ENCODE results near the gene KLHL34. TPM values are rescaled to one million over a fixed set of nuclear protein-coding genes. Genes with fewer than 3 reads are reported as not detected.

KLHL34 gene
- total RNA-seq (2021) (0.18 TPM in 1 of 2 replicates, not detected in the other), Bru-seq, nascent RNA (percentile 16 among the genes with signal in this experiment), BruChase-seq, experiment 1, labeled RNA remaining after a 2-hour chase (not detected), BruChase-seq, experiment 2, labeled RNA remaining after a 6-hour chase (percentile 18 among the genes with signal in this experiment)
- long read RNA-seq, partial matches to known transcripts = 0 of 1 reads
- long read RNA-seq, other reads (novel, unspliced or antisense) = 0 of 1 reads

DNA sequence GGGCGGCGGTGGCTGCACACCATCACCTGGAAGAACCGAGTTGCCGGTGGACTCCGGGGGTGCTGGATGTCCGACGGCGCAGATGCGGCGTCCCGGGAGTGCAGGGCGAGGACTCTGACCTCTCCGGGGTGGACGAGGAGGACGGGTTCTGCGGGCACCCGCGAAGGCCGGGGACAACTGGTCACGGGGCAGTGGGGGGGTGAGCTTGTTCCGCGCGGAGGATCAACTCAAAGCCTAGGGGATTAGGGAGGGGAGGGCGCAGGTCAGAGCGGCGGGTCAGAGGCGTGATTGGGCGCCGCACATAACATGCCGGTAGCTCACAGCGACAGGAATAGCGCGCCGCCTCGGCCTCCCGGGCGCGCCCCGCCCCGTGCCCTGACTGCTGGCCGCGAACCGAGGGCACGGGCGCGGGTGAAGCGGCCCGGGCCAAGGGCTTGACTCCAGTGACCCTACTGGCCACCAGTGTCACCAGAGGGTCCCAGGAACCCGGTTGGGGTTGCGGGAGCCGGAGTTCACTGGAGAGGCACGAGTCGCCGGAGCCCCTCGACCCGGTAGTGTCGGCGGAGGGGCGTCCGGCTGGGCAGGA, at the start of gene KLHL34:
TSS of gene KLHL34 (minus strand) at position 179 of the 586 bp plus-strand sequence. CDS start 542 bp downstream, outside the sequence.
- H2AFZ ChIP-seq = no peak within 1 kb of the TSS
- no peaks in the 10 kb centered on the region for H3K9me3 ChIP-seq (ENCODE audit: insufficient read depth, low read depth)
- no peaks in the 10 kb centered on the region for H3K79me2 ChIP-seq (ENCODE audit: low read depth)
- no peak within 1 kb of the TSS for H3K4me3 ChIP-seq
- H3K9me2 ChIP-seq (ENCODE audit: insufficient read depth) = no peaks in the 10 kb centered on the region
- no peaks in the 10 kb centered on the region for H3K27me3 ChIP-seq (ENCODE audit: insufficient read depth, low read depth)
- peaks cover 19% of the 10 kb centered on the region for H3K4me1 ChIP-seq (replicated peaks; ENCODE audit: insufficient read depth)
- ChIA-PET CTCF (no interaction called here), POLR2A (ENCODE audit: unreplicated experiment) (interaction anchor here (0.6 kb wide), 1 partner anchor 58 kb away, joined by 4 read pairs; no protein-coding TSS in a partner anchor)
- no peak within 1 kb of the TSS for H3K27ac ChIP-seq
- intact Hi-C loops (cut with micrococcal nuclease; ENCODE audit: unreplicated experiment) = no loop called here
- no peak within 1 kb of the TSS for H3K4me2 ChIP-seq
- BruUV-seq (replicated peaks) = no TSS peak
- TF ChIP-seq, protein P1, sequence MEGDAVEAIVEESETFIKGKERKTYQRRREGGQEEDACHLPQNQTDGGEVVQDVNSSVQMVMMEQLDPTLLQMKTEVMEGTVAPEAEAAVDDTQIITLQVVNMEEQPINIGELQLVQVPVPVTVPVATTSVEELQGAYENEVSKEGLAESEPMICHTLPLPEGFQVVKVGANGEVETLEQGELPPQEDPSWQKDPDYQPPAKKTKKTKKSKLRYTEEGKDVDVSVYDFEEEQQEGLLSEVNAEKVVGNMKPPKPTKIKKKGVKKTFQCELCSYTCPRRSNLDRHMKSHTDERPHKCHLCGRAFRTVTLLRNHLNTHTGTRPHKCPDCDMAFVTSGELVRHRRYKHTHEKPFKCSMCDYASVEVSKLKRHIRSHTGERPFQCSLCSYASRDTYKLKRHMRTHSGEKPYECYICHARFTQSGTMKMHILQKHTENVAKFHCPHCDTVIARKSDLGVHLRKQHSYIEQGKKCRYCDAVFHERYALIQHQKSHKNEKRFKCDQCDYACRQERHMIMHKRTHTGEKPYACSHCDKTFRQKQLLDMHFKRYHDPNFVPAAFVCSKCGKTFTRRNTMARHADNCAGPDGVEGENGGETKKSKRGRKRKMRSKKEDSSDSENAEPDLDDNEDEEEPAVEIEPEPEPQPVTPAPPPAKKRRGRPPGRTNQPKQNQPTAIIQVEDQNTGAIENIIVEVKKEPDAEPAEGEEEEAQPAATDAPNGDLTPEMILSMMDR (conservative IDR thresholded peaks at IDR 0.05) = no peak
- TF ChIP-seq EZH2 (IDR thresholded peaks at IDR 0.05; ENCODE audit: low read depth) = no peak
- peaks cover 13% of the 10 kb centered on the region; the same call in 1 of the 2 replicates for H3F3A ChIP-seq (ENCODE audit: insufficient read depth, low read depth)
- H3K36me3 ChIP-seq (ENCODE audit: low read depth) = no peaks in the 10 kb centered on the region
- DNase-seq = no peak
- H4K20me1 ChIP-seq (ENCODE audit: insufficient read depth) = no peaks in the 10 kb centered on the region

- Histone ChIP-seq H3K27me3 (ENCODE audit: insufficient read depth, low read depth) (no peaks in the 10 kb centered on the region), H3K4me2 (no peak overlapping the region), H3K9me2 (ENCODE audit: insufficient read depth) (no peaks in the 10 kb centered on the region), H3K4me1 (replicated peaks; ENCODE audit: insufficient read depth) (no peaks in the 10 kb centered on the region), H3K79me2 (ENCODE audit: low read depth) (no peaks in the 10 kb centered on the region), H3K4me3 (no peak overlapping the region), H3F3A (ENCODE audit: insufficient read depth, low read depth) (no peaks in the 10 kb centered on the region), H3K9me3 (ENCODE audit: insufficient read depth, low read depth) (no peaks in the 10 kb centered on the region), H3K27ac (no peak overlapping the region), H3K36me3 (ENCODE audit: low read depth) (no peaks in the 10 kb centered on the region), H4K20me1 (ENCODE audit: insufficient read depth) (no peaks in the 10 kb centered on the region), H2AFZ (no peak overlapping the region)
- DNase-seq = no peak
- no TSS peak for BruUV-seq (replicated peaks)
- CTCF ChIA-PET = interaction anchor here (0.6 kb wide), 1 partner anchor 43 kb away, joined by 4 read pairs; no protein-coding TSS in a partner anchor
- POLR2A ChIA-PET (ENCODE audit: unreplicated experiment) = no interaction called here
- TF ChIP-seq, protein P1 (conservative IDR thresholded peaks at IDR 0.05) = no peak
- no peak for TF ChIP-seq EZH2 (IDR thresholded peaks at IDR 0.05; ENCODE audit: low read depth)
- intact Hi-C loops (cut with micrococcal nuclease; ENCODE audit: unreplicated experiment) = no loop called here
Observed at GRCh38 chrX:21705225-21705624, 47.1 kb upstream of the KLHL34 start.

DNA sequence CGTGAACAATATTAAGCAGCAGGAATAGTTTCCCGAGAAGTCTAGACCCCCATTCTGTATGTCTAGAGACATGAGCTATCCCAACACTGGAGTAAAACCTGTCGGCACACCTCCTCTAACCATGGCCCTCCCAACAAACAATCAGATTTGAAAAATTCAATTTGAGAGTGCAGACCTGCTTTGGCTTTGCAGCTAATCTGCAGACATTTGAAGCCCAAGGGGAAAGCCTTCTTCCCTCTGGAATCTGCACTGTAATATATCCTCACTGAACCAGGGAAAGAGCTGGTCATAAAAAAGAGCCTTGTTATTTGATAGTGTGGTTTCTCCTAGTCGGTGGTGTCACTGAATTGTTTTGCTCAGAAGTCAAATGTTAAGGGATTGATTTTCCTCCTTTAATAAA, 44.6 kb upstream of the KLHL34 start:
- no peak for DNase-seq
- Histone ChIP-seq H3K4me1 (replicated peaks; ENCODE audit: insufficient read depth) (no peaks in the 10 kb centered on the region), H2AFZ (no peak overlapping the region), H3F3A (ENCODE audit: insufficient read depth, low read depth) (no peaks in the 10 kb centered on the region), H3K9me3 (ENCODE audit: insufficient read depth, low read depth) (no peaks in the 10 kb centered on the region), H3K9me2 (ENCODE audit: insufficient read depth) (no peaks in the 10 kb centered on the region), H3K79me2 (ENCODE audit: low read depth) (no peaks in the 10 kb centered on the region), H3K4me2 (no peak overlapping the region), H3K27ac (no peak overlapping the region), H4K20me1 (ENCODE audit: insufficient read depth) (no peaks in the 10 kb centered on the region), H3K27me3 (ENCODE audit: insufficient read depth, low read depth) (no peaks in the 10 kb centered on the region), H3K4me3 (no peak overlapping the region), H3K36me3 (ENCODE audit: low read depth) (no peaks in the 10 kb centered on the region)
- ChIA-PET POLR2A (ENCODE audit: unreplicated experiment) (no interaction called here), CTCF (no interaction called here)
- intact Hi-C loops (cut with micrococcal nuclease; ENCODE audit: unreplicated experiment) = no loop called here
- BruUV-seq (replicated peaks) = no TSS peak
- TF ChIP-seq, protein P1 (conservative IDR thresholded peaks at IDR 0.05) = no peak
- TF ChIP-seq EZH2 (IDR thresholded peaks at IDR 0.05; ENCODE audit: low read depth) = no peak

Data from PC-9 (cell line).